DMS153 treated with DMSO at 0.1 percent for 48 hours (cell line): Measurements from ENCODE around the gene TBC1D21.

Experiments used
- DNase-seq: peaks from one replicate; lab custom pipeline; 2025; ENCODE audit not compliant: unreplicated experiment; lab: John Stamatoyannopoulos, UW

Gene TBC1D21

DNA sequence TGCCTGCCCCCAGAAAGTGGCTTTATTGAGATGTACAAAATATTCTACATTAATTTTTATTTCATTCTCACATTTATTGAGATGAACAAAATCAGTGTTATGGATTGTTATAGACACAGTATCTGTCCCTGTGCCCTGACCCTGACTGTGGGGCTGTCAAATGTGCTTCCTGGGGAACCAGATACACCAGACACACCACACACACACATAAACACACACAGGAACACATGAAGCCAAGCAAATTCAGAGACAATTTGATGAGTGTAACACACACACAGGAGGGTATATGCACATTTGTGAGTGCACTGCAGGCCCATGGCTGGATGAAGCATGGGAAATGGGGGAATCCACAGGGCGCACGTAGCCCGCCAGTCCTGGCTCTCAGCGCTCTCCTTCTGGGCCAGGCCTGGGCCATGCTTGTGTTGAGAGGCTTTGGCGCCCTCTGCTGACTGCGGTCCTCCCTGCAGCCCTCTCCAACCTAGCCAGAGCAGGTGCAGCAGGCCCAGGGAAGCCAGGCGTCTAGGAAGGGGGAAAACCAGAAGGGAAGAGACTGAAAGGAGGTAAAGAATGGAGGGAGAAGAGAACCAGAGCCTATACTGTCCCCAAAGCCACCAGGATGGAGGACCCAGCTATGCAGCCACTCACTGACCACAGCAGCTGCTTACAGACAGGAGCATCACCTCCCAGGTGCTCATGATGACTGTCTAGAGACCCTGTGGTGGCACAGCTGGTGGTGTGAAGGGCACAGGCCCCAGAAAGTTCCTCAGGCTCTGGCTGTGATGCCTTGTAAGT lies 34.9 kb downstream of the TBC1D21 start:
- no peak for DNase-seq

GRCh38 chr15:73908822-73909122 lies 35.4 kb downstream of the TBC1D21 start:
- DNase-seq, result no peak

GRCh38 chr15:73909651-73910050 lies 36.3 kb downstream of the TBC1D21 start:
- no peak for DNase-seq

GRCh38 chr15:73910522-73911303 lies 37.3 kb downstream of the TBC1D21 start:
- DNase-seq, result no peak

GRCh38 chr15:73912030-73912596 lies 38.7 kb downstream of the TBC1D21 start:
- no peak for DNase-seq

DNA sequence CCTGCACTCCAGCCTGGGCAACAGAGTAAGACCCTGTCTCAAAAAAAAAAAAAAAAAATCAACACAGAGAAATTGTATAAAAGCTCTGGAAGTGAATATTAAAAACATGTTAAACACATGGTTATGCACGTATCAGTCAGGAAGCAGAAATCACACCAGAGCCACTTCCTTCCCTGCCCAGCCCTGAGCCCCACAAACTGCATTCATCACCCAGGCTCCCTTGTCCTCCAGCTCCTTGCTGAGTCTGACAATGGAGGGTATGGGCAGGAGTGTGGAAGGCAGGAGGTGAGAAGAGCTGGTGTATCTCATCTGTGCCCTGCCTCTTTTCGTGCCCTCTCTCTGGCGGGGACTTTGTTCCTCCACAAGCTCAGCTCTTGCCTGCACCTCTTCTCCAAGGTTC lies 40.8 kb downstream of the TBC1D21 start:
- no peak for DNase-seq

GRCh38 chr15:73915082-73915481 lies 41.7 kb downstream of the TBC1D21 start:
- DNase-seq, result no peak

- no peak for DNase-seq
Measured at GRCh38 chr15:73918784-73919183, 45.4 kb downstream of the TBC1D21 start.

- DNase-seq, result no peak
Measured at GRCh38 chr15:73919706-73920105, 46.3 kb downstream of the TBC1D21 start.

DNA sequence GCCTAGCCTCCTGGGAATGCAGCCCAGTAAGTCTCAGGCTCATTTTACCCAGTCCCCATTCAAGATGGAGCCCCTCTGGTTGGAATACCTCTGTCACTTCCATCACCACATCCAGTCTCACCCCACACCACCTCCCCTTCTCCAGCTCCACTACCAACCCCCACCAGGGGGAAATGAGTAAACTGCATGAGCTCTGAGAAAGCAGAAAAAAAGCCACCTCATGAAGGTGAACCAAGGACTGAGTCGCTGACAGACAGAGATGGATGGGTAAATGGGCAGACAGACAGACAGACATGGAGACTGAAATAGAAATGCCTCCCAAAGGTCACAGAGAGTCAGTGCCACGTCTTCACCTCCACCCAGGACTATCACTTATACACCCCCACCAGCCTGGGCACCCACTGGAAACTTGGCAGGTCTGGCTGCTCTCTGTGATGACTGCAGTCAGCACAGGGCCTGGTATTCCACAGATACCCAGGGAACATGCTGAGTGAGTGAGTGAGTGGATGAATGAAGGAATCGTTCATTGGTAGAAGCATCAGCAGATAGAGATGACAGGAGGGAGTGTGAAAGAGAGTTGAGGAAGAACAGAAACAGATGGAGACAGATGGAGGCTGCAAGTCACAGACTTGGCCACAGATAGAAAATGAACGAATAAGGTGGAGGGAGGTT lies 48.0 kb downstream of the TBC1D21 start:
- no peak for DNase-seq

- peak; percentile 29 for DNase-seq
Measured at GRCh38 chr15:73922186-73923151, 49.1 kb downstream of the TBC1D21 start.

DNA sequence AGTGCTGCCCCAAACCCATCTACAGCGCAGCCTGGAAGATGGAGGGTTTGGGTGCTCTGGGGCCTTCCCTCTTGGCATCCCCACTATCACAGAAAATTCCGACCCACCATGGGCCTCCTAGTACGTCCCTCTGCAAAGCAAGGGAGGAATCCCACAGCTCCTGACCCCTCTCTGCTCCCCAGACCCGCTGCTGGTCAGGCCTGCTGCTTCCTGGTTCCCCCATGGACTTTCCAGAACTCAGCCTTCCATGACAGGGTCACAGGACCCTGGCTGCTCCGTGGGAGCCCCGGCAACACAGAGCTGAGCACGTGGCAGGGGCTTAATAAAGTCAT lies 49.8 kb downstream of the TBC1D21 start:
- no peak for DNase-seq

DNA sequence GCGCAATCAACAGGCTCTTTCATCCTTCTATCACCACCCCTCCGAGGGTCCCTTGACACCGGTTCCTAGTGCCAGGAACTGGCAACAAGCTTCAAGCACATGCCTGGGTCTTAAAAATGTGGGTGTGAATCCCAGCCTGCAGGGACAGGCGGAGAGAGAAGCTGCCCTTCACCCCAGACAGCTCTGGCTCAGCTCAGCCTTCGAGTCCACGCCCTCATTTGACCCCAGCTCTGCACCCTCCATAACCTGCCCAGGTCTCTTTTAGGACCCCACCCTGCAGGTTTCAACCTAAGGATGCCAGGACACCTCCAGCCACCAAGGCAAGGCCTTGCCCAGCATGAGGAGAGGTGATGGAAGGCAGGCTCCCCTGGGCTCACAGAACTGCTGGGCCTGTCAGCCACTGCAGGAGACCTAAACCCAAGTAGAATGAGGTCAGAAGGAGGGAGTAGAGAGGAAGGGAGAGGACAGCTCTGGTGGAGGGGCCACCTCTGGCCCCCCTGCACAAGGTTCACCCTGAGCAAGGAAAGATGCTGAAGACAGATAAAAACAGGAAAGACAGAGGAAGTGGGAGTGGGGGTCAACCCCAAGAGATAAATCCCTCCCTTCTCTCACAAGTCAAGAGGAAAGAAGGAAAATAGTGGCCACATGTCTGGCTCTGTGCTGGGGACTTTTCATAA lies 50.3 kb downstream of the TBC1D21 start:
- DNase-seq, result no peak

DNA sequence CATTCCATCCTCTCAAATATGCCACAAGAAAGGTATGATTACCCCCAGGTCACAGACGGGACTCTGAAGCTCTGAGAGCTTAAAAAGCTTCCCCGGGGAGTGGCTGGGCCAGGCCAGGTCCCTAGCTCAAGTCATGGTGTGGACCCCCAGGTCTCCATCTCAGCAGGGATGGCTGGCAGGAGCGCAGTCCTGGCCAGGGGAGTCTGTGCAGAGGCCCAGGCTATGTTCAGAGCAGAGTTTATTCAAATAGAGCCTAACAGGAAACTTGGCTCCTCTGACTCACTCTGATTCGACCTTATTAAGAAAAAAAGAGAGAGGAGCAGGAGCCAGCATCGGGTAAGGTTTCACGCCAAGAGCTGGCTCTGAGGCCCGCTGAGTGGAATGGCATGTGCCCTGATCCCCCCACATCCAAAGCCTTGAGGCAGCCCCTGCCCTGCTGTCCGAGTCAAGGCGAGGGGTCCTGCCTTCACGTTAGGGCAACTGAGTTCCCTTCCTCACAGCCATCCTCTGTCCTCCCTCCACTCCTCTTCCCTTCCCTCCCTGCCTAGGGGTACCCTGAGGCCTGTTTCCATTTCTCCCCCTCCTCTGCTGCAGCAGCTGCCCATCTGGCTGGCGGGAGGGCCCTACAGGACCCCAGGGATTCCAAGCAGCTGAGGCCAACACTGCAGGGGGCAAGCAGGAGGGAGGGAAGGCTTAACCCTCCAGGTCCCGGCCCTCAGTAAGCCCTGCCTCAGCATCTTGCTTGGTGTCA lies 51.0 kb downstream of the TBC1D21 start:
- DNase-seq, result no peak

DNA sequence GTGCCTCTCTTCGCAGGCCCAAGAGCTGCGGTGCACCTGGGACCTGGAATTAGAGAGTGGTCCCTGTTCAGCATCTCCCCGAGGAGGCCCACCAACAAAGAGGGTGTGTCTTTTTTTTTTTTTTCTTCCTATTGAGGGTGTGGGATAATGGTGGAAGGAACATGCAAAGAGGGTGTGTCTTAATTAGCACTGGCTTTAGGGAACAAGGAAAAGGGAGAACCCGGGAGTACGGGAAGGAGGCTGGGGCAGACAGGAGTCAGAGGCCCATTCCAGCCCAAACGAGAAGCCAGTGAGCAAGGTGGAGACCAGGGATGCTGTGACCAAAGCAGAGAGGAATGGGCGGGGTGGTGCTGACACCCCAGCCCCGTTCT lies 52.5 kb downstream of the TBC1D21 start:
- DNase-seq, result no peak

DNA sequence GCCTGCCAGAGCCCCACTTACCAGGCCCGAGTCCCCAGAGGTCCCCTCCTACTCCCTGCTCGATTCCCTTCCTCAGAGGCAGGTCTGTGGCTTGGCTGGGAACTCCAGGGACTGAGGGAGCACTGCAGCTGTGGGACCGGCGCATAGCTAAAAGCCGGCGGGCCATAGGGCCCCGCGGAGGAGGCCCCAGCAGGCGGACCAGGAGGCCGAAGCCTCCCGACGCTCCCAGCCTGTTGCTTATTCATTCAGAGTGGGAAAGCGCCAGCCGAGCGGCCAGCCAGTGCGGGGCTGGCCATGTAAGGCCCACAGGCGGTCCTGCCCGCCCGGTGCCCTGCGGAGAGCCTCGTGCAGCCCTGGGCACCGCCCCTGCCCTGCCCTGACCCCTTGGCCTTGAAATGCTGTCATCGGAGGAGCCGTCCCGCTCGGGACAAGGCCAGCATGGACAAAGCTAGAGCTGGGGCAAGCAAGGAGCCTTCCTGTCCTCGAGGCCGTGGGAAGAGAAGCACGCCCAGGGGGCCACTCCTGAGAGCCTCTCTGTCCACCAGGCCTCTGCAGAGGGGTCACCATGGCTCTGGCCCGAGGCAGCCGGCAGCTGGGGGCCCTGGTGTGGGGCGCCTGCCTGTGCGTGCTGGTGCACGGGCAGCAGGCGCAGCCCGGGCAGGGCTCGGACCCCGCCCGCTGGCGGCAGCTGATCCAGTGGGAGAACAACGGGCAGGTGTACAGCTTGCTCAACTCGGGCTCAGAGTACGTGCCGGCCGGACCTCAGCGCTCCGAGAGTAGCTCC lies 53.0 kb downstream of the TBC1D21 start, which contains the start of gene LOXL1:
Gene LOXL1 (plus strand): TSS at position 244 of the 784 bp plus-strand sequence. CDS start 322 bp downstream, at position 566.
- DNase-seq, result no peak

GRCh38 chr15:73927003-73927475 lies 53.7 kb downstream of the TBC1D21 start:
- DNase-seq, result no peak

- peak; percentile 5 for DNase-seq
Measured at GRCh38 chr15:73927476-73928240, 54.3 kb downstream of the TBC1D21 start.
